MV-4-11 (cell line): ENCODE results near the gene VBP1.
"Not testable (repeated sequence)": the region's sequence is repeated elsewhere in the genome, so short reads cannot be mapped to it uniquely, and the experiment has no call there.

Source experiments
- DNase-seq: peaks from one replicate; lab custom pipeline; 2025; lab: John Stamatoyannopoulos, UW

The VBP1 gene

DNA sequence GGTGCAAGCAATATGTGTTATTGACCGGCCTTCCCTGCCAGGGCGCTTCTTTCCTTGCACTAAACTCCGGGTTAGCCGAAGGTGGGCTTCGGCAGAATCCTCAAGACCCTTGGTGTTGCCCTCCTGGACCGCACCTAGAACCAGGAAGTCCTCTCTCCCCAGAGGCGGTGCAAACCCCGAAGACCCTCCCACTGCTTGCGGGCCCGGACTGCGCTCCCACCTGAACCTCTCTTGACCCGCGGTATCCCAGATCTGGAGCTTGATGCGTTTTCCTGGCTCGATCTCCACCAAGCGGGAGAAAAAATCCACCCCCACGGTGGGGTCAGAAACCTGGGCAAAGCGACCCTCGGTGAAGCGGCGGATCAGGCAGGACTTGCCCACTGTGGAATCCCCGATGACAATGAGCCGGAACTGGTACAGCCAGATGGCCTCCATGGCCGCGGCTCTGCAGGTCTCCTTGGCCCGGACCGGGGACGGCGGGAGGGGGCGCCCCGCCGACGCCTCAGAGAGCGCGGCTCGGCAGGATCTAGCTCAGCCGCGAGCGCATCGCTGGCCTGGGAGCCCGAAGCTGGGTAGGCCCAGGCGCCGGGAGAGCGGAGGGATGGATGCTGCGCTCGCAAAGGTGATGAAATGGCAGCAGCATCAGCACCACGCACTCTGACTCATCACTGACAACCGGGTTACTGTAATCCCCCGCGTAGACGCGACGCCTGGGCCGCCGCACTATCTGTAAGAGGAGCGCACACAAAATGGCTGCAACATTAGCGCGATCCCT, 47.8 kb downstream of the VBP1 start, which contains the start of gene RAB39B:
RAB39B (minus strand) TSS at position 638 of the 775 bp plus-strand sequence; CDS start at position 435, 203 bp downstream.
- DNase-seq = no peak

DNA sequence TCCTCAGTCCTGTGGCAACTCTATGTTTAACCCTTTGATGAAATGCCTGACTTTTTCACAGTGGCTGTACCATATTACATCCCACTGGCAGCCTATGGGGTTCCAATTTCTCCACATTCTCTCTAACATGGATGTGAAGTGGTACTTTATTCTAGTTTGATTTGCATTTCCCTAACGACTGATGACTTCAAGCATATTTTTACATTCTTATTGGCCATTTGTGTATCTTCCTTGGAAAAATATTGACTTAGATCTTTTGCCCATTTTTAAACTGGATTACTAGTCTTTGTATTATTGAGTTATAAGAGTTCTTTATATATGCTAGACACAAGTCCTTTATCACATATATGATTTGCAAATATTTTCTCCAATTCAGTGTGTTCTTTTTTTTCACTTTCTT, 50.2 kb downstream of the VBP1 start:
- no peak for DNase-seq

DNA sequence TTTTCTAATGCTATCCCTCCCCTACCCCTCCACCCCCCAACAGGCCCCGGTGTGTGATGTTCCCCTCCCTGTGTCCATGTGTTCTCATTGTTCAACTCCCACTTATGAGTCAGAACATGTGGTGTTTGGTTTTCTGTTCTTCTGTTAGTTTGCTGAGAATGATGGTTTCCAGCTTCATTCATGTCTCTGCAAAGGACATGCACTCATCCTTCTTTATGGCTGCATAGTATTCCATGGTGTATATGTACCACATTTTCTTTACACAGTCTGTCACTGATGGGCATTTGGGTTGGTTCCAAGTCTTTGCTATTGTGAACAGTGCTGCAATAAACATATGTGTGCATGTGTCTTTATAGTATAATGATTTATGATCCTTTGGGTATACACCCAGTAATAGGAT, 51.7 kb downstream of the VBP1 start:
- DNase-seq = not testable (repeated sequence)

DNA sequence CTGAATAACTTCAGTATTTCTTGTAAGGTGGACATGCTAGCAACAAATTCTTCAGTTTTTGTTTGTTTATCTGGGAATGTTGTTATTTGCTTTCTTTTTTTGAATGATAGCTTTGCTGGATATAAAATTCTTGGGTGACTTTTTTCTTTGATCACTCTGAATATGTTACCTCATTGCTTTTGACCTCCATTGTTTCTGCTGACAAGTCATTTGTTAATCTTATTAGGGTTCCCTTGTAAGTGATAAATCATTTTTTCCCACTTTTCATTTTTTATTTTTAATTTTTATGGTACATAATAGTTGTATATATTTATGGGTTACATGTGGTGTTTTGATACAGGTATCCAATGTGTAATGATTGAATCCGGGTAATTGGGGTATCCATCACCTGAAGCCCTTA, 54.7 kb downstream of the VBP1 start:
- DNase-seq = no peak

DNA sequence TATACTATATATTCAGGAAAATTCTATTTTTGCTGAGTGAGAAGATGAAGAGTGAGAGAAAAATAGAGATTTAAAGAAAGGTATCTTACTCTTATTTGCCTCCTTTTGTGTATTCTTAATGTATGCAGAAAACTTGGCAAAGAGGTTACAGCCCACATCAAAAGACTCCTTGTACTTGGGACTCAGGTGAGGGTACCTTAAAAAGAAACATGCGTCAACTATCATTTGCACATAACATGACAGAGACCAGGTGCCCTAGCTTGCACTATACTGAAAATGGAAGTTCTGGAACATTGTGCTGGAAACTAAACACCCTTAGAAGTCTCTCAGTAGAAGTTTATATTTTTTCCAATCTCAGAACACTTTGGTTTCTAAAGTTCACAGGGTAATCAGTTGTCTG, 63.6 kb downstream of the VBP1 start:
- DNase-seq = no peak
